ENCODE data around the gene A3GALT2.

The A3GALT2 gene

DNA sequence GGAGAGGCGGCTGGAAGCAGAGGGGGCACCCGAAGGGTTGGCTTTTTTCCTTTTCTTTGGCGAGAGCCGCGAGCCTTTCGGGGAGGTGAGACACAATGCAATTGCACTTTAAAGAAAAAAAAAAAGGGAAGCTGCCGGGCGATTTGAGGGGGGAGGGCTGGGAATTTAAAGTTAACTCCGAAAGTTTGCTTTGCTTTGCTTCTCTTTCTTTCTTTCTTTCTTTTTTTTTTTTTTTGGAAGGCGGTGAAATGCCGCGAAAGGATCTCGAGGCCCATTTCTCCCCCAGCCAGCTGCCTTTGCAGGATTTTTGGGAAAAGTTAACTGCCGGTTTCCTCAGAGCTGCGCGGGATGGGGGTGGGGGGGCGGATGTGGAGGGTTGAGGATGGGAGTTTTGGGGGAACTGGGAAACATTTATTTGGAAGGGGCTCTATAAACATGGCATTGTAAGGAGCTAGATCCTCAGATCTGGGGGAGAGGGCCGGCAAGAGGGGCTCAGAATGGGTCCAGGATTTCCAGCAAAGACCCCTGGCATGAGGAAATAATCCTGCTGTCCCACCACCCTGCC, 63.6 kb downstream of the A3GALT2 start:
- no peak for DNase-seq (ENCODE audit: low read depth)
- H3K4me3 ChIP-seq (ENCODE audit: low read length), result peak overlapping the region; percentile 84
- TF ChIP-seq, protein P1, sequence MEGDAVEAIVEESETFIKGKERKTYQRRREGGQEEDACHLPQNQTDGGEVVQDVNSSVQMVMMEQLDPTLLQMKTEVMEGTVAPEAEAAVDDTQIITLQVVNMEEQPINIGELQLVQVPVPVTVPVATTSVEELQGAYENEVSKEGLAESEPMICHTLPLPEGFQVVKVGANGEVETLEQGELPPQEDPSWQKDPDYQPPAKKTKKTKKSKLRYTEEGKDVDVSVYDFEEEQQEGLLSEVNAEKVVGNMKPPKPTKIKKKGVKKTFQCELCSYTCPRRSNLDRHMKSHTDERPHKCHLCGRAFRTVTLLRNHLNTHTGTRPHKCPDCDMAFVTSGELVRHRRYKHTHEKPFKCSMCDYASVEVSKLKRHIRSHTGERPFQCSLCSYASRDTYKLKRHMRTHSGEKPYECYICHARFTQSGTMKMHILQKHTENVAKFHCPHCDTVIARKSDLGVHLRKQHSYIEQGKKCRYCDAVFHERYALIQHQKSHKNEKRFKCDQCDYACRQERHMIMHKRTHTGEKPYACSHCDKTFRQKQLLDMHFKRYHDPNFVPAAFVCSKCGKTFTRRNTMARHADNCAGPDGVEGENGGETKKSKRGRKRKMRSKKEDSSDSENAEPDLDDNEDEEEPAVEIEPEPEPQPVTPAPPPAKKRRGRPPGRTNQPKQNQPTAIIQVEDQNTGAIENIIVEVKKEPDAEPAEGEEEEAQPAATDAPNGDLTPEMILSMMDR (conservative IDR thresholded peaks at IDR 0.05; ENCODE audit: low read depth, low read length), result no peak

All from retinal pigment epithelial cell (primary cell).